IPS-18a (cell line): Measurements from ENCODE around the gene CTDSPL.

Experiments used
- H3K27ac ChIP-seq: one replicate; pipeline ENCODE4 v1.5.1; 2013; ENCODE audit warnings: low read length
- H3K27me3 ChIP-seq: one replicate; pipeline ENCODE4 v1.6.1; 2013; ENCODE audit warnings: mild to moderate bottlenecking, low read length; ENCODE audit not compliant: control insufficient read depth, insufficient read depth
- H3K36me3 ChIP-seq: one replicate; pipeline ENCODE4 v1.6.1; 2013; ENCODE audit warnings: low read depth, low read length; ENCODE audit not compliant: control insufficient read depth
- H3K4me1 ChIP-seq: one replicate; pipeline ENCODE4 v1.6.1; 2013; ENCODE audit warnings: low read depth, low read length; ENCODE audit not compliant: control insufficient read depth
- H3K4me3 ChIP-seq: one replicate; pipeline ENCODE4 v1.5.1; 2013; ENCODE audit warnings: low read length
- H3K9ac ChIP-seq: one replicate; pipeline ENCODE4 v1.6.1; 2013; ENCODE audit warnings: mild to moderate bottlenecking, low read length, moderate library complexity
- H3K9me3 ChIP-seq: one replicate; pipeline ENCODE4 v1.6.1; 2013; ENCODE audit warnings: low read depth, low read length; ENCODE audit not compliant: control insufficient read depth

CTDSPL gene

DNA sequence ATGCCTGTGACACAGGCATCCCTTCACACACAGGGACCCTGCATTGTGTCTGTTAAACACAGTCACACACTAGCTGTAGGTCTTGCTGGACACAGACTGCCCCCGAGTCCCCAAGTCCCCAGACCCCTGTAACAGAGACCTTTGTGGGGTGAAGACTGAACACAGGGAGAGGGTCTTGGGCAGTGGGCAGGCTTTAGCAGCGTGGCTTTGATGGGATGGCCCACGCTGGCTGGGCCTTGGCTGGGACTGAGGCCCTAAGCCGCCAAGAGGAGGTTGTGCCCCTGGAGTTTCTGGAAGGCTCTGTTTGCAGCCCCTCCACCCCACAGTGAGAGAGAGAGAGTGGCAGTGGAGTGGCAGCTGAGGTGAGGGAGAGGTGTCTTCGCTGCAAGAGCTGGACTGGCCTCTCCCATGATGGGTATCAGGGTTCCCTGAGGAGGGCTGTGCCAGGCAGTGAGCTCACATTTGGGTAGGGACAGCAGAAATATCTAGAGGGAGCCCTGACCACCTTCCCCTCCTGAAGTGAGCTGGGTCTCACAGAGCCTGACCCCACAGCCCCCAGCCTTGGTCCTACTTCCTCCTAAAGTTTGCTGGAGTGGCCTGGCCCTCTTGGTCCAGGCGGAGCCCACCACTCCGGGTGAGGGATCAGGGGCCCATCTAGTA, 128.3 kb downstream of the CTDSPL start:
- H3K9ac ChIP-seq: no peak overlapping the region
- H3K27ac ChIP-seq: no peak overlapping the region

DNA sequence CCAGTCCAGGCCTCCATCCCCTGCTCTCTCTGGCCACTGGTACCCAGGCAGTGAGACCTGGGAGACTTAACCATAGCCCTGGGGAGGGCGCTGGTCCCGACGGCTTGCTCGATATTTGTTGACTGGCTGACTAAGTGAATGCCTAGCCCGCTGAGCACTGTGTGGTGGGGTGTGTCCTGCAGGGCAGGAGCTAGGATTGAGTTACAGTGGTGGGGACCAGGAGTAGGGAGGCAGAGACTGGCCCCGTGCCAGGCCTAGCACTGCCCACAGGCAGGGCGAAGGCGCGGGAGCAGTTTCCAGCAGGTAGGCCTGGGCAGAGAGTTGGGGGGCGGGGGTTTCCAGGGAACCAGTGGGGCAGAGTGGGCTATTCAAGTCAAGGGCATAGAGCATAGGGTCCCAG, 128.8 kb downstream of the CTDSPL start, which contains the start of gene VILL:
TSS of gene VILL (plus strand) at position 260 of the 400 bp plus-strand sequence. CDS start 2,887 bp downstream, outside the sequence.
- Histone ChIP-seq H3K9me3 (no peaks in the 10 kb centered on the region), H3K4me3 (peak within 1 kb of the TSS; percentile 10), H3K27me3 (no peaks in the 10 kb centered on the region), H3K4me1 (peaks cover 7% of the 10 kb centered on the region), H3K36me3 (no peaks in the 10 kb centered on the region), H3K9ac (no peak within 1 kb of the TSS), H3K27ac (no peak within 1 kb of the TSS)

More for the DNA sequence above, 128.3 kb downstream of the CTDSPL start:
- H3K9me3 ChIP-seq: no peaks in the 10 kb centered on the region
- H3K4me1 ChIP-seq: peaks cover 7% of the 10 kb centered on the region
- no peaks in the 10 kb centered on the region for H3K36me3 ChIP-seq
- H3K27me3 ChIP-seq: no peaks in the 10 kb centered on the region
- no peak overlapping the region for H3K4me3 ChIP-seq

DNA sequence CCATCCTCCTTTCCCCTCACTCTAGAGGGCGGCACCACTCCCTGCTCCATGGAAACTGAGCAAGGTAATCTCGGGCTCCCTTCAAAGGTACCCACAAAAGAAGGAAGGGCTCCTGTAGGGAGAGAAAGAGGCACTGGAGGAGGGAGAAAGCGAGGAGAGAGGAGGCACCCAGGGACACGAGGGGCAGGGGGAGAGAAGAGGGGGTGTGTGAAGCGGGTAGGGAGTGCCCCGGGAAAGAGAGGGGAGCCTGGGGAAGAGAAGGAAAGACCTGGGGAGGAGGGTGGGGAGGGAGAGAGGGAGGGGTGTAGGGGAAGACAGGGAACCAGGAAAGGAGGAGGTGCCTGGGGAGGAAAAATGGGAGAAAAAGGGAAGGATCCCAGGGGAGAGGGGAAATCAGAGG, 129.4 kb downstream of the CTDSPL start:
- no peaks in the 10 kb centered on the region for H3K27me3 ChIP-seq
- peaks cover 7% of the 10 kb centered on the region for H3K4me1 ChIP-seq
- no peak overlapping the region for H3K9ac ChIP-seq
- H3K9me3 ChIP-seq: no peaks in the 10 kb centered on the region
- H3K36me3 ChIP-seq: no peaks in the 10 kb centered on the region
- H3K4me3 ChIP-seq: peak overlapping the region; percentile 10
- no peak overlapping the region for H3K27ac ChIP-seq

DNA sequence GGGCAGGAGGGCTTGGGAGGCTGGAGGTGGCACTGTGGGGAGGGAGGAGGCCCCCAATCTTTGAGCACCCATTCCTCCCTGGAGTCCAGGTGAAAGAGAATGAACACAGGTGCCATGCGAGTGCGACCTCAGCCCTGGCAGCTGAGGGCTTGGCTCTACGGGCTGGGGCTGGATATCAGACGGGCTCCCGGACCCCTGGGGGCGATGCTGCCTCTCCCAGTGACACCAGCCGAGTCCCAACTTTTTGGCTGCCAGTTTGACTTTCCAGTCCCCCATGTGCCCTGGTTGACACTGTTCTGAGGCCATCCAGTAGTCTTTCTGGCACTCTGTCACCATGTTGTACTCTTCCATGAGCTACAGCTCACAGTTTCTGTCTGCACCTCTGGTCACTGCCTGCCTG, 130.1 kb downstream of the CTDSPL start:
- no peaks in the 10 kb centered on the region for H3K9me3 ChIP-seq
- peaks cover 7% of the 10 kb centered on the region for H3K4me1 ChIP-seq
- no peak overlapping the region for H3K9ac ChIP-seq
- no peaks in the 10 kb centered on the region for H3K27me3 ChIP-seq
- H3K4me3 ChIP-seq: no peak overlapping the region
- H3K27ac ChIP-seq: no peak overlapping the region
- no peaks in the 10 kb centered on the region for H3K36me3 ChIP-seq

DNA sequence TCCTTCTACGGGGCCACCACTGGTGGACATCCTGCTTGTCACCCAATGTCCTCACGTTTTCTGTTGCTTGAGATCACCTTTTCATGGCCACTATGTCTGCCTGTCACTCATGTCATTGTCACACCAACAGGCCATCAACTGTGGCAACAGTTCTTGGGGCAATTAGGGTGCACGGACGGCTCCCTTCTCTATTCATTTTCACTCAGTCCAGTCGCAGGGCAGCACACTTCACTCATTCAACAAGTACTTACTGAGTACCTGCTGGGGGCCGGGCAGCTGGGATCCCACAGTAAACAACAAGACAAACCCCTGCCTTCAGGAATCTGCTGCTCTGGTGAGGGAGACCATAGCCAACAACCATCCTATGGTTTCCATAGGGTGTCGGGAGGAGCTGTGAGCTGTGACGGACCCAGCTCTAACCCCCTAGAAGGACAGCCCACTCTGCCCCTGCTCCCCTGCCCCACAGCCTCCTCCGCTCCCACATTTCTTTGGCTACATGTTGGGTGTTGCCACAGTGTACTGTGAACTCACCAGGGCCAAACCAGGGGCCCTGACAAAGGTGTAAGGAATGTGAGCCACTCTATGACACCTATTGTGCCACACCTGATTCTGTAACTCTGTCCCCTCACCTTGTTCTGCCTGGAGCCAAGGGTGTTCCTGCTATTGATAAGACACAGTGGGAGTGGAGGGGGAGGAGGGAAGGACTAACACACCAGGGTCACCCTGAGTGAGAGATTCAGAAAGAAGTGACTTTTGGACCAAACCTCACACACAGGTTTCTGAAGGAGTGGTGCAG, 130.8 kb downstream of the CTDSPL start:
- Histone ChIP-seq H3K27ac (no peak overlapping the region), H3K9ac (no peak overlapping the region), H3K9me3 (no peaks in the 10 kb centered on the region), H3K4me3 (no peak overlapping the region), H3K4me1 (peaks cover 7% of the 10 kb centered on the region), H3K27me3 (no peaks in the 10 kb centered on the region), H3K36me3 (no peaks in the 10 kb centered on the region)

DNA sequence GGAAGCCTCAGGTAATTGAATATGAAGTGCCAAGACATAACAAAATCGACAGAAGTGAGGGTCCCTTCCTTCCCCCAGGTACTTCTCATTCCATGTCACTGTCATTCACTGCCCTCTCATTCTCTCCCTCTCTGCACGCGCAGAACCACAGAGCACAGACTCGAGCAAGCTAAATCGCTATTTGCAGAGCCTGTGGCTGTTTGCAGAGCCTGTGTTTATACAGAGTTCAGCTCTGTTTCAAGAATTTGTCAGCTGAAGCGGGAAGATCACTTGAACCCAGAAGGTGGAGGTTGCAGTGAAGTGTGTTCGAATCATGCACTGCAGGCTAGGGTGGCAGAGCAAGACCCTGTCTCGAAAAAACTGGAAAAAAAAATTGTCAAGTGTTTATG, 131.4 kb downstream of the CTDSPL start:
- no peaks in the 10 kb centered on the region for H3K9me3 ChIP-seq
- H3K27ac ChIP-seq: no peak overlapping the region
- H3K4me1 ChIP-seq: peaks cover 7% of the 10 kb centered on the region
- H3K36me3 ChIP-seq: no peaks in the 10 kb centered on the region
- H3K27me3 ChIP-seq: peaks cover 5% of the 10 kb centered on the region
- H3K9ac ChIP-seq: no peak overlapping the region
- H3K4me3 ChIP-seq: no peak overlapping the region

DNA sequence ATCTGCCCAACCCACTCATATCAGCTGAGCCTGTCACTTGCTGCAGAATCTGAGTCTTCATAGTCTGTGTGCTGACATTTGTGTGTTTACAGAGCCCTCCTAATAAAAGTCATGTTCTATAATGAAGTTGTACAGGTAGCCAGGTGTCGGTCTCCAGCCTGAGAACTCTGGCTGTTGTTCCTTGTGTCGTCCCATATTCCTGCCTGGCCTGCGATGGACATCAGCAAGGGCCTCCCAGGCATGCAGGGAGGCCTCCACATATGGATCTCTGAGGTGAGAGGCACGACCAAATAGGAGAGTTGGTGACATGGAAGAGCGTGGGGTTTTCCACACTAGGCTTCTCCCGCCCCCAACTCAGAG, 131.8 kb downstream of the CTDSPL start:
- peak overlapping the region; percentile 77 for H3K4me3 ChIP-seq
- no peak overlapping the region for H3K27ac ChIP-seq
- no peaks in the 10 kb centered on the region for H3K9me3 ChIP-seq
- H3K36me3 ChIP-seq: no peaks in the 10 kb centered on the region
- peak overlapping the region; percentile 69 for H3K9ac ChIP-seq
- H3K4me1 ChIP-seq: peaks cover 7% of the 10 kb centered on the region
- peaks cover 9% of the 10 kb centered on the region for H3K27me3 ChIP-seq

DNA sequence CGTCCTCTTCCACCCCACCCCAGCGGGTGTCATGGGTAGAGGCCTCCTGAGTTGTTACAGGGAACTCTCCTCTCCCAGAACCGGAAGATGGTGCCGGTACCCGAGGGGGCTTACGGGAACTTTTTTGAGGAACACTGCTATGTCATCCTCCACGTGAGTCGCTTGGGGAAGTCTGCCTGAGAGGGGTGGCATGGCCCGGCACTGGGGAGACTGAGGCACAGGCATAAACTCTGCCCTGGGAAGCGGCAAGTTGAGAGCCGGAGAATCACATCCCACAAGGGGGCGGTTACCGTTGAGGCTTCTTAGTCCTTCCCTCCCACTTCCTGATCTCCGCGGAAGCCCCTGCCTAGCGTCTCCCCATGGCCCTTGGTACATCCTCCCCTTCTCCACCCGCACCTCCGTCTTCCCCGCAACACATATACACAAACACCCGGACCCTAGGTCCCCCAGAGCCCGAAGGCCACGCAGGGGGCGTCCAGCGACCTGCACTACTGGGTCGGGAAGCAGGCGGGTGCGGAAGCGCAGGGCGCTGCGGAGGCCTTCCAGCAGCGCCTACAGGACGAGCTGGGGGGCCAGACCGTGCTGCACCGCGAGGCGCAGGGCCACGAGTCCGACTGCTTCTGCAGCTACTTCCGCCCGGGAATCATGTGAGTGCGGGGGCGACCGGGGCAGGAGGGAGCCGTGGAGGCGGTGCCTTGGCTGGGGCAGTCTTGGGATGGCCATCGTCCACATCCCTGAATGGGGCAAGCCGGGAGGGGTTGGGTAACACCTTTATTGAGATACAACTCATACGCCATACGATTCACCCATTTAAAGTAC, 132.3 kb downstream of the CTDSPL start:
- Histone ChIP-seq H3K27me3 (peaks cover 11% of the 10 kb centered on the region), H3K36me3 (no peaks in the 10 kb centered on the region), H3K27ac (no peak overlapping the region), H3K4me1 (peaks cover 7% of the 10 kb centered on the region), H3K9me3 (no peaks in the 10 kb centered on the region), H3K4me3 (peak overlapping the region; percentile 77), H3K9ac (peak overlapping the region; percentile 69)

DNA sequence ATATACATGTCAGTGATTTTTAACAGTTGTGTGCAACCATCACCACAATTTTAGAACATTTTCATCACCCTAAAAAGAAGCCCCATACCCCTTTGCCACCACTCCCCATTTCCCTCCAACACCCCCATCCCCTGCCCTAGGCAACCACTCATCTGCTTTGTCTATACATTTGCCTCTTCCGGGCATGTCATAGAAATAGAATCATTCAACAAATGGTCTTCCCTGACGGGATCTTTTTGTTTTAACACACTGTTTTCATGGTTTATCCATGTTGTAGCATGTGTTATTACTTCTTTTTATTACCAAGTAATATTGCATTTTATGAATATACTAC, 132.9 kb downstream of the CTDSPL start:
- H3K36me3 ChIP-seq: no peaks in the 10 kb centered on the region
- H3K9me3 ChIP-seq: no peaks in the 10 kb centered on the region
- H3K4me1 ChIP-seq: peaks cover 7% of the 10 kb centered on the region
- peaks cover 11% of the 10 kb centered on the region for H3K27me3 ChIP-seq
- H3K4me3 ChIP-seq: peak overlapping the region; percentile 77
- H3K9ac ChIP-seq: no peak overlapping the region
- H3K27ac ChIP-seq: no peak overlapping the region

DNA sequence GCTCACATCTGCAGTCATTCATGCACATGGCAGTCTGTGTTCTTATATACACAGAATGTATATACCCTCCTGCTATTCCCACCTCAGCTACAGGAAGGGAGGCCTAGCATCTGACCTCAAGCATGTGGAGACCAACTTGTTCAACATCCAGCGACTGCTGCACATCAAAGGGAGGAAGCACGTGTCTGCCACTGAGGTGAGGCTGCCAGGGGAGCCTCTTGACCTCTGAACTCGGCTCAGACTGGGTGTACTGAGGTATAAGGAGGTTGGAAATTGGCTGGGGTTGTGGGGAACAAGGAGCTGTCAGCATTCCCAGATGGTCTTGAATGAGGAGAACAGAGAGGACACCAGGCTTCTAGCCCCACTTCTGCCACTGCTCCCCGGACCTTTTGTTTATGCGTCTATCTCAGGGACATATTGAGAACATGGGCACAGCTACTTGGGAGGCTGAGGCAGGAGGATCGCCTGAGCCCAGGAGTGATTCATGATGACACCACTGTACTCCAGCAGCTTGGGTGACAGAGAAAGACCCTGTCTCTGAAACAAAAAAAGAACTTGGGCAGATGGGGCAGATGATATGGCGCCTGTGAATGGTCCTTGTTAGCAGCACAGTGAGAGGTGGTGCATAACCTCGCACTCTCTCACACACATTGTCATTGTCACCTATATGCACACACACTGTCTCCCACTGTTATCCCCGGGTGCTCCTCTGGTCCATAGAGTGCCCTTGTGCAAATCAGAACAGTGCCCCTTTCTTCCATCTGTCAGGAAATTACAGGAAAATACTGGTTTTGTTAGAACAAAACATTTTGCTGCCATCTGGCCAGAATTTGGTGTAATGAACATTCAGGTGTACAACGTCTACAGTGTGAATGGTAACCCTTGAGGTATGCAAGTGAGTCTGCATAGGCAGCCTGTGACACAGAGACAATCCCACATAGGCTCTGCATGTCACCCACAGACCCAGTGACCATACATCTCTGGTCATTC, 134.3 kb downstream of the CTDSPL start:
- no peaks in the 10 kb centered on the region for H3K36me3 ChIP-seq
- no peak overlapping the region for H3K4me3 ChIP-seq
- no peaks in the 10 kb centered on the region for H3K9me3 ChIP-seq
- no peak overlapping the region for H3K9ac ChIP-seq
- peaks cover 7% of the 10 kb centered on the region for H3K4me1 ChIP-seq
- peaks cover 11% of the 10 kb centered on the region for H3K27me3 ChIP-seq
- no peak overlapping the region for H3K27ac ChIP-seq
